Islet precursor cell (in vitro differentiated cells): ENCODE results near the gene FCMR.
A peak's percentile ranks its signal among the peaks of the same experiment; 100 is the strongest.
"Not testable (repeated sequence)": the region's sequence is repeated elsewhere in the genome, so short reads cannot be mapped to it uniquely, and the experiment has no call there.

Source experiments
- DNase-seq: peaks from one replicate; pipeline ENCODE4 v3.0.0-alpha.2; 2018

Gene FCMR

DNA sequence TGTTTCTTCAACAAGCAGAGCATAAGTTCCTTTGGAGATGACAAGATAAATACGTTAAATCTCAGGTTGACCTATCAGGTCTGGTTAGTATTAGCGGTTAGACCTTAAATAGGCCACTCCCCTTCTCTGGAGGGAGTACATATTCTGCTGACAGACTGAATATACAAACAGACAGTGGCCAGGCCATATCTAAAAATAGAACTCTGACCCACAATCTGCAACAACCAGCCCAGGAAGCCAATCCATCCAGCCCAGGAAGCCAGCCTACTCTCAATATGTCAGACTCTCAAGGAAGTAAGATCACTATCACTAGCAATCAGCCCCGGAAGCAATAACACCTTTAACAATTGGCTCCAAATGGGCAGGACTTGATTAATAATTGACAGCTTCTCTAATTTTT is 49.6 kb downstream of the FCMR start:
- DNase-seq = no peak

DNA sequence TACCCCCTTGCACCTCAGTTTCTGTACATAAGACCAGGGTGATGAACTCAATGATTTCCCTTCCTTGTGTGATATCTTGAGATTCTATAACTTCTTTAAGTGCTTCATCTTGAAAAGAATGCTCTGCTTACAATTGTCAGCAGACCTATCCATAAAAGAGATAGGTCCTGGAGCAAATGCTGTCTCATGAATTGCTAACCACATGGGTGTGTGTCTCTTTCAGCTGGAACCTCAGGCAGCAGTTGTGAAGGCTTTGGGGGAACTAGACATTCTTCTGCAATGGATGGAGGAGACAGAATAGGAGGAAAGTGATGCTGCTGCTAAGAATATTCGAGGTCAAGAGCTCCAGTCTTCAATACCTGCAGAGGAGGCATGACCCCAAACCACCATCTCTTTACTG is 53.5 kb downstream of the FCMR start:
- DNase-seq = no peak

DNA sequence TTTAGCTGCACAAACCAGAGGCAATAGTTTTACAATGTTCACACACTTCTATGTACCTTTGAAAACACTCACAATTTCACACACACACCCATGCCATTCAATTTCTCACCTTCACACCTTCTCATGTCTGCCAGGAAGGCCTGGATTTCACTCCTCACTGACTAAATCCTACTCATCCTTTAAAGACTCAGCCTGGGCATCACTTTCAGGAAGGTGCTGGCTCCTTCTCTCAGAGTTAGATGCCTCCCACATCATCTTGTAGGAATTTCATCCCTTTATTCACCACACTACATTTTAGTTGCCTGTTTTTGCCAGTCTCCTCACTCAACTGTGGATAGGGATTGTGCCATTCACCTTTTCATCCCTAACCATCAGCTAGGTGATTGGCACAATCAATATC is 54.0 kb downstream of the FCMR start:
- DNase-seq = no peak

DNA sequence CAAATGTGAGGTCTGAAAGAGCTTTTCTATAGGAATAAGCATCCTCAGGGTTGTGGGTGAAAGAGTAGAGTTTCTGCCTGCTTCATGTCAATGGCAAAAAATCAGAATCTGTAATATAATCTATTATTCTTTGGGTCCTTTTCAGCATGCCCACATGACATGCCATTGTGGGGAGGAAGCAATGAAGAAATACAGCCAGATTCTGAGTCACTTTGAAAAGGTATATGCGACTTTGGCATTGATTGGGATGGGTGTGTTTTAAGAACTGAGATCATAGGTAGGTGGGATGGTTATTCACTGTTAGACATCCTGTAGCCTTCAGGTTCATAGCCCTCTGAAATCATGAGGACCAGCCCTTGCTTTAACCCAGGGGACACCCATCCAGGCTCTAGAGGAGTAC is 54.5 kb downstream of the FCMR start:
- no peak for DNase-seq

DNA sequence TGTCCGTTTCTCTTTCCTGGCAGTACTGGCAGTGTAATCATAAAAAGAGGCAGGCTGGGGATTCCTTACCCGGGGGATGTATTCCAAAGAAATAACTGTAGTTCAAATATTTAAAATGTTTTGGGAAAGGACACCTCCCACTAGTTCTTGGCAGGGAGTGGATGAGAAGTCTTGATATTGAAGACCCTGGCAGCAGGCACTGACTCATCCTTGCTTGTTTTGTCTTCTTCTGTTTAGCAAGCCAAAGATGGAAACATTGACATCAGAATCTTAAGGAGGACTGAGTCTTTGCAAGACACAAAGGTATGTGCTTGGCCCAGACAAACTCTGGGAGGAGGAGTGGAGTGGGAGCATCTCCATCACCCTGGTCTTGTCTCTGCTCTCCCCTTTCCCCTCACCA is 55.7 kb downstream of the FCMR start:
- no peak for DNase-seq

DNA sequence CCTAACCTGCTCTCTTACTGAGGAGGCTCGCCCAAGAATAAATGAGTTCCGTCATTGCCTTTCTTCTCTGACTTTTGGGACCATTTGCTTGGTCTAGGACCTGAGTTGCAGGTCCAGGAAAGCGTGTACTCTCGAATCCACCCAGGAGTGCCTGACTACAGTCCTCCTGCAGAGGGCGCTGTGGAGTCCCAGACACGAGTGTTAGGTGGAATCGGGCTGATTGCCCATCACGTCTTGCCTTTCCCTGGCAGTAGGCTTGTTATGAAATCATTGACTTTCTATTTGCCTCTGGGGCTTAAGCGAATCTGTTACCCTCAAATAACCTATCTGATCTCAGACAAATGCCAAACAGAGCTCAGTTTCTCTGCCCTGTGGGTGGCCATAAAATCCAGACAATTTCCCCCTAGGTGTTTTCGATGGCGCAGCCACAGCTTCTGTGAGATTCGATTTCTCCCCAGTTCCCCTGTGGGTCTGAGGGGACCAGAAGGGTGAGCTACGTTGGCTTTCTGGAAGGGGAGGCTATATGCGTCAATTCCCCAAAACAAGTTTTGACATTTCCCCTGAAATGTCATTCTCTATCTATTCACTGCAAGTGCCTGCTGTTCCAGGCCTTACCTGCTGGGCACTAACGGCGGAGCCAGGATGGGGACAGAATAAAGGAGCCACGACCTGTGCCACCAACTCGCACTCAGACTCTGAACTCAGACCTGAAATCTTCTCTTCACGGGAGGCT is 56.6 kb downstream of the FCMR start, which contains the start of gene IL20:
TSS of gene IL20 (plus strand) at position 685 of the 733 bp plus-strand sequence. CDS start 230 bp downstream, outside the sequence.
- peak; percentile 85 for DNase-seq

DNA sequence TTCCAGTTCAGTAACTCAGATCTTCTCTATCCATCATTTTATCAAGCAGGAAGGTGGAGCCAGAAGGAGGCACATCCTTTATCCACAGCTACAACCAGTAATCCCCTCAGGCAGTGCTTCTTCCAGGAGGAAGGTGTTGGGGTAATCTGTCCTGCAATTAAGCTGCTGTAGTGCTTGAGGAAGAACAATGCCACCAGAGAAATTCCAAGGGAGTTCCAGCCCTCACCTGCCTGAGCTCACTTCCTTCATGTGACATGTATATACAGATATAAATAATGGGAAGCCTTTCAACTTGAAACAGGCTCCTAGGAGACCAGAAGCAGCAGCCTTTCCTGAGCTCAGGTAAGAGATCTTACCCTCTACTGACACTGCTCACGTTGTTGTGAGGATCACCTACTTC is 58.5 kb downstream of the FCMR start:
- peak; percentile 61 for DNase-seq

DNA sequence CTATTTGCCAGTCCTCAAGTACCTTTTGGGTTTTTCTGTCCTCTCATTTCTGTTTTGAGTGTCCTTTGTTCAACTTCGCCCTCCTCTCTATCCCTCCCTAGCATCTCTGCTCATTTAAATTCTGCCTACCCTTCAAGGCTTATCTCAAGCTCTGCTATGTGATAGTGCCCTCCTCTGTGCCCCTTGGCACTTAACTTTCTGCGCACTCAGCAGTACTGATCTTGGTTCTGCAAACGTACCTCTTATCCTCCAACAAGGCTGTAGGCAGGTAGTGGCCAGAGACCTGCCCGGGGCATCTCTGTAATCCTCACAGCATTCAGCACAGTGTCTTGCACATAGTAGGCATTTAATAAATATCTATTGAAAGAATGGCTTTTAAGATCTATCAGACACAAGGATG is 61.6 kb downstream of the FCMR start:
- DNase-seq = no peak

DNA sequence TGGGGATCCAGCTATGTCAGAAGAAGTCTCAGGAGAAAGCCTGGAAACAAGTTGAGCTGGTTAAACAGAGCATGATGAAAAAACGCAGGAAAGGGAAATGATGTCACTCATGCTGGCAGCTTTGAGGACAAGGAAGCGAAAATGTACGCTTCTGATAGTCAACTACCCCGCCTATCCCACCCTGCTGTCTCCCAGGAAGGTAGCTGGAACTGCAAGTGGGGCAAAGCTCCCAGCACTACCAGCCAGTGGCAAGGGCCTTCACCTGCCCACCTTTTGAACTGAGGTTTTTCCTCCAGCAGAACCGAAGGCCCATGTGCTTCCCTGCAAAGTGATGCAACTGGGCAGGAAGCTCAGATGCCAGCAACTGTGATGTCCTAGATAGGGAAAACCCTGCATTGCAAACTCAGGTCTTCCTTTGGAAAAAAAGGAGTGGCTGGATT is 62.6 kb downstream of the FCMR start:
- no peak for DNase-seq

DNA sequence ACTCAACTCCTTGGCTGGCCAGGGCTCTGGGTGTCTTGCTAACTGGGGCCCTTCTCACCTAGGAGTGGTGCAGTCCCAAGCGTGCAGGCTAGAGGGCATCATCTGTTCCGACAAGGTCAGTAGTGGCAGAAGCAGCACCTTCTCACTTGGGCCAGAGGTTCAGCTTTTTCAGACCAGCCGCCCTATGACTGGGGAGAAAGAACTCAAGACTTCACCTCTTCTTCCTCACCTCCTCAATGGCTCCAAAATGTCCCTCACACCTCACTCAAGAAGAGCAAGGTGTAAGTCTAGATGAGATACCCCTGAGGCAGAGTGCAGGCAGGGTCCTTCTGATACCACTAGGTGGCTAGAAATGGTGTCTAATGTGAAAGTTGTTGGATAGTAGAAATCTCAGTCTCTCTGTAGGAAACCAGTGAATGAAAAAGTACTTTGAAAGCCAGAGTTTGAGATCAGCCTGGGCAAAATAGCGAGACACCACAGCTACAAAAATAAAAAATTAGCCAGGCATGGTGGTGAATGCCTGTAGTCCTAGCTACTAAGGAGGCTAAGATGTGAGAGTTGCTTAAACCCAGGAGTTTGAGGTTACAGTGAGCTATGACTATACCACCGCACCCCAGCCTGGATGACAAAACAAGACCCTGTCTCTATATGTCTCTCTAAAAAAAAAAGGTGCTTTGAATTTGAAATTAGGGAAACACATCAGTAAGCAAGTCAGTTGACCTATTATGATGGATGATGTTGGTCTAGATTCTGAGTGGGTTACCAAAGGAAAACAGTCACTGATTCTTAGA is 64.9 kb downstream of the FCMR start:
- no peak for DNase-seq

DNA sequence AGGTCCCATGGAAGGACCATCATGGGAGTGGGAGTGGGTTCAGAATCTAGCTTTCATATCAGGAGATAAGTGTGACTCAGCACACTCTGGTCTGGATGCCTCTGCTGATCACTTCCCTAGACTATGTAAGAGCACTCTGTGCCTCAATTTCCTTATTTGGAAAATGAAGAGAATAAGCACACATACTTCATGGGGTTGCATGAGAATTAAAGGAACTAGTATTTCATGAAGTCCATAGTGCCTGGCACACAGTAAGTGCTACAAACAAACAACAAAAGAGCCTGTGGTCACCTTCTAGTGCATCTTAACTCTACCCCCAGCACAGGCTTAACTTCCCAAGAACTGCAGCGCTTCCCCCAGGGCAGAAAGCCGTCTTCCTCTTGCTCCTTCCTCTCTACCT is 65.9 kb downstream of the FCMR start:
- DNase-seq = no peak

DNA sequence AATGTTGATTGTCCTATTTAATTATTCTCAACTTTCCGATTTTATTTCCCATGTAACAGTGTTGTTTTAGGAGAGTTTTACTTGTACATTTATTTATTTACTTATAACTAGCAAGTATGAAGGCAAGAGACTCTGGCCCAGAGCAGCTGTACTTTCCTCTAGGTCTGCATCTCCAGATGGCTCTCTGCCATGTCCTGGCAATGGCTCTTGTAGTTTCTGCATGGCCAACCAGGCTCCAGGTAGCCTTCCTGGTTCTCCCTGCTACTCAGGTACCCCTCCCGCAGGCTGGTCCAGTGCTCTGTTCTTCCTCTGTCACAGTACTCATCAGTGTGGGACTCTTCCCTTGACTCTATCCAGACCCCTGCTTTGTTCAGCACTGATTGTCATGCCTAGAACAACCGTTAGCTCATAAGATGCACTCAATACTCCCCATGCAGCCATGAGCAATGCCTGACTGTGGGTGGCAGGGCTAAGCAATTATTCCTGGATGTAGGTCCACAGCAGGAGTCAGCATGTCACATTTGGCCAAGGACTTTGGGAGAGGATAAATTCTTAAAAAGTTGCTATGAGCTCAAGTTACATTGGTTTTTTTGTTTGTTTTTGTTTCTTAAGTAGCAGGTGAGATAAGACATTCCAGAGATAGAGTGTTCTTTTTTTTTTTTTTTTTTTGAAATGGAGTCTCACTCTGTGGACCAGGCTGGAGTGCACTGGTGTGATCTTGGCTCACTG is 67.2 kb downstream of the FCMR start:
- DNase-seq = no peak

DNA sequence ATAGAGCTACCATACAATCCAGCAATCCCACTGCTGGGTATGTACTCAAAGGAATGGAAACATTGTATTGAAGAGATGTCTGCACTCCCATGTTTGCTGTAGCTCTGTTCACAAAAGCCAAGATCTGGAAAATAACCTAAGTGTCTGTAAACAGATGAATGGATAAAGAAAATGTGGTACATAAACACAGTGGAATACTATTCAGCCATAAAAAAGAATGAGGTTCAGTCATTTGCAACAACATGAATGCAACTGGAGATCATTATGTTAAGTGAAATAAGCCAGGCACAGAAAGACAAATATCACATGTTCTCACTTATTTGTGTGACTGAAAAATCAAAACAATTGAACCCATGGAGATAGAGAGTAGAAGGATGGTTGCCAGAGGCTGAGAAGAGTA is 68.0 kb downstream of the FCMR start:
- not testable (repeated sequence) for DNase-seq
